ENCODE data around the gene BAIAP2L1.

Gene BAIAP2L1

DNA sequence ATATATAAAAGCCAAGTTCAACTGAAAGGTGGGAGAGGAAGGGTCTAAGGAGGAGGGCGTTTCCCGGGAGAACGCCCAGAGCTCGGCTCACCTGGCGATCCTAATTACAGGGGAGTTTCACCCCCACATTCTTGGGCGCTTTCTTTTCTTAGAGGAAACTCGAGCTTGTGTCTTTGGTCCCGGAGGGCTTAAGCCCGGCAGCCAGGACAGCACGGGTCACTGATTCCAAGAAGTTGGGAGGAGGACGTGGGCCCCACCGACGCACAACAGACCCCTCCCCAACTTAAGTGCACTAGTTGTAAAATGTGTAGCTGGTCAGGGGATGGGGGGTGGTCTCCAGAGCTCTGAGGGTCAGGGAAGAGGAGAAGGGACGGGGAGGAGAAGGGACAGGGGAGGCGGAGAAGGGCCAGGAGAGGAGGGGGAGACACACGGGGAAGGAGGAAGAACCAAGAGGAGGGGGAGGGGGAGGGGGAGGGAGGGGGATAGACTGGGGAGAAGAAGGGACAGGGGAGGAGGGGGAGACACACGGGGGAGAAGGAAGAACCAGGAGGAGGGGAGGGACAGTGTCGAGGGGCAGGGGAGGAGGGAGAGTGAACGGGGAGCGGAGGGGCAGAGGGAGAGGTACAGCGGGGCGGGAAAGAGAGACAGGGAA lies 874 bp downstream of the BAIAP2L1 start:
- TF ChIP-seq CTCF (IDR thresholded peaks at IDR 0.05; ENCODE audit: low read depth, low read length): no peak
- no peak for TF ChIP-seq MYC (IDR thresholded peaks at IDR 0.05; ENCODE audit: low read depth, low read length)
- no peak for TF ChIP-seq MAX (IDR thresholded peaks at IDR 0.05; ENCODE audit: low read depth, low read length)
- no peak for TF ChIP-seq POLR2A (IDR thresholded peaks at IDR 0.05; ENCODE audit: extremely low read depth, insufficient read length)
- no peak overlapping the region for H3K4me3 ChIP-seq (ENCODE audit: low read depth, low read length)

DNA sequence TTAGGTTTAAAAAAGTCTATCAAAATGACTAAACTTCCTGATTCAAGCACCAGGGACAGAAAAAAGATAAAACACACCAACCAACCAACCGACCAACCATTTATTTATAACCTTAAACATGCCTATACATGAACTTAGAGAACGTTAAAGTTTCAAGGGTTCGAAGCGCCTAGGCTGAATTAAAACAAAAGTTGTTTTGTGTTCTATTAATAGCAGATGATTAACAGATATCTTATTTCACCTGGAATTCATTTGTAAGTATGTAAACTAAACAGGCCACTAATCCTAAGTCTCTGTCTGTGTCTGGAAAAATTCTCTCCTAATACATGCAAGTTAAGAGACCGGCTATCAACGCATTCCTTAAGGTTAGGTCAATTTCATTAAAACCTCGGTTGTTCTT lies 1.4 kb downstream of the BAIAP2L1 start:
- H3K4me3 ChIP-seq (ENCODE audit: low read depth, low read length): no peak overlapping the region
- no peak for DNase-seq (ENCODE audit: low read depth)
- no peak for TF ChIP-seq MYC (IDR thresholded peaks at IDR 0.05; ENCODE audit: low read depth, low read length)
- TF ChIP-seq POLR2A (IDR thresholded peaks at IDR 0.05; ENCODE audit: extremely low read depth, insufficient read length): no peak
- no peak for TF ChIP-seq MAX (IDR thresholded peaks at IDR 0.05; ENCODE audit: low read depth, low read length)

More for the DNA sequence above, 874 bp downstream of the BAIAP2L1 start:
- no peak for DNase-seq (ENCODE audit: low read depth)

DNA sequence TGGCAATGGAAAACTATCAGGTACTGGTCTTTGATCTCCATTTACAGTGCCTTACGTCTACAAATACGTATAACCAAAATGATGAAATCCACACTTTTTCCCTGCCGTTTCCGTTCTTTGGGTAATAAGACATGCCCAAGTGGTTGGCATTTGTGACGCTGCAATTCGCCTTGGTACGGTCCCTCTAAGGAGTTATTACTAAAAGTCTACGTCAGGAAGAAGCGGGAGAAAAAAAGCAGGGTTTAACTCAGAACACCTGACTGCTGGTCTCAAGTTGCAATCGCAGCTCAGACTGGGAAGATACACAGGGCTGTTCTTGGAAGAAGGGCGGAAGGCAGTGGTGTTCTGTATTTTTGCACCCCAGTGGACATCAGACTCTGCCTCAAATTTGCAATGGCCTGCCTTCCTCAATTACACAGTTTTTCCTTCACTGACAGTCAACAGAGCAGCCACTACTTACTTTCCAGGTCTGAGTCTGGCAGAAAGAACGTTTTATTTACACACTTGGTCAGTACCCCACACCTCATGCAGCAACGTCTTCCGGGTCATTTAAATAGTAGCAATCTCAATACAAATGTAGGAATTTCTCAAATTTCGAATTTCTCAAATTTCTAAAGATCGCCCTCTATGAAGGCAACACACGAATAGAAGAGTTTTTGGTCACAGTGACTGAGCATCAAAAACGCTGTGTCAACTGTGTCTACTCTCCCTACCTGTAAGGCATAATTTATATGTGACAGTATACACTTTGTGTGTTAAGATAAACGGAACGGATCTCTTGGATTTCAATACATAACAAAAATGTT lies 2.1 kb downstream of the BAIAP2L1 start:
- DNase-seq (ENCODE audit: low read depth): no peak
- H3K4me3 ChIP-seq (ENCODE audit: low read depth, low read length): no peak overlapping the region
- TF ChIP-seq POLR2A (IDR thresholded peaks at IDR 0.05; ENCODE audit: extremely low read depth, insufficient read length) (no peak), CTCF (IDR thresholded peaks at IDR 0.05; ENCODE audit: low read depth, low read length) (no peak)

- no peak for TF ChIP-seq POLR2A (IDR thresholded peaks at IDR 0.05; ENCODE audit: extremely low read depth, insufficient read length)
- no peak for TF ChIP-seq CTCF (IDR thresholded peaks at IDR 0.05; ENCODE audit: low read depth, low read length)
- no peak for TF ChIP-seq MAX (IDR thresholded peaks at IDR 0.05; ENCODE audit: low read depth, low read length)
- TF ChIP-seq MYC (IDR thresholded peaks at IDR 0.05; ENCODE audit: low read depth, low read length): no peak
- DNase-seq (ENCODE audit: low read depth): no peak
- H3K4me3 ChIP-seq (ENCODE audit: low read depth, low read length): no peak overlapping the region
Measured at GRCh38 chr7:98396768-98397167, 4.1 kb downstream of the BAIAP2L1 start.

DNA sequence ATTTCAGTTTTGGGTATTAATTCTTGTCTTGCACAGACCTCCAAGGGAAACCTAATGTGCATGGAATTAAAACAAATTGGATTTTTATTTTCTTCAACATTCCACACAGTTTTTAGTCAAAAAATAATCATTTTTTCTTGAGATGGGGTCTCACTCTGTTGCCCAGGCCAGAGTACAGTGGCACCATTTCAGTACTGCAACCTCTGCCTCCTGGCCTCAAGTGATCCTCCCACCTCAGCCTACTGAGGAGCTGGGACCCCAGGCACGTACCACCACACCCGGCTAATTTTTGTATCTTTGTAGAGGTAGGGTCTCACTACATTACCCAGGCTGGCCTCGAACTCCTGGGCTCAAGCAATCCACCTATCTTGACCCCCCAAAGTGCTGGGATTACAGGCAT lies 4.9 kb downstream of the BAIAP2L1 start:
- no peak for TF ChIP-seq CTCF (IDR thresholded peaks at IDR 0.05; ENCODE audit: low read depth, low read length)
- no peak for TF ChIP-seq MYC (IDR thresholded peaks at IDR 0.05; ENCODE audit: low read depth, low read length)
- TF ChIP-seq MAX (IDR thresholded peaks at IDR 0.05; ENCODE audit: low read depth, low read length): no peak
- no peak for TF ChIP-seq POLR2A (IDR thresholded peaks at IDR 0.05; ENCODE audit: extremely low read depth, insufficient read length)
- no peak for DNase-seq (ENCODE audit: low read depth)
- H3K4me3 ChIP-seq (ENCODE audit: low read depth, low read length): no peak overlapping the region

- no peak for DNase-seq (ENCODE audit: low read depth)
- no peak for TF ChIP-seq MYC (IDR thresholded peaks at IDR 0.05; ENCODE audit: low read depth, low read length)
- TF ChIP-seq POLR2A (IDR thresholded peaks at IDR 0.05; ENCODE audit: extremely low read depth, insufficient read length): no peak
- TF ChIP-seq MAX (IDR thresholded peaks at IDR 0.05; ENCODE audit: low read depth, low read length): no peak
- TF ChIP-seq CTCF (IDR thresholded peaks at IDR 0.05; ENCODE audit: low read depth, low read length): no peak
- H3K4me3 ChIP-seq (ENCODE audit: low read depth, low read length): no peak overlapping the region
Measured at GRCh38 chr7:98395481-98395880, 5.4 kb downstream of the BAIAP2L1 start.

Measured in NB4 (cell line).